IMR-90 (cell line): ENCODE data around the gene CDH3. TPM values are rescaled to one million over a fixed set of nuclear protein-coding genes. Genes with fewer than 3 reads are reported as not detected.

ENCODE experiments used
- ATAC-seq: fragments of 200-7000 bp; cut with Tn5 transposase; 2 replicates; pipeline ENCODE4 v1.9.1; 2020; ENCODE audit warnings: low read depth, mild to moderate bottlenecking, moderate library complexity
- BruUV-seq: library from RNA; stranded (reverse); fragments of 400-500 nt; replicated peaks from 2 replicates; lab custom pipeline; 2021; lab: Mats Ljungman, UMichigan
- CTCF ChIA-PET: fragments of 300-600 bp; formaldehyde crosslinking; extraction: SDS; loops from one replicate; lab custom pipeline; 2021; ENCODE audit warnings: antibody characterized with exemption; lab: Yijun Ruan, JAX
- POLR2A ChIA-PET: fragments of 300-600 bp; sonication (Branson Sonifier 250); formaldehyde crosslinking; loops from one replicate; lab custom pipeline; 2022; ENCODE audit warnings: antibody characterized with exemption; ENCODE audit not compliant: unreplicated experiment; lab: Charles Lee
- DNase-seq: peaks from one replicate; pipeline ENCODE4 v3.0.0; 2013
- H2AFZ ChIP-seq: replicated peaks from 2 replicates; pipeline ENCODE3; 2013; ENCODE audit warnings: low read length, mild to moderate bottlenecking; ENCODE audit not compliant: poor library complexity
- H2AK5ac ChIP-seq: 2 replicates; pipeline ENCODE4 v1.6.1; 2013; ENCODE audit warnings: low read depth, low read length, inconsistent platforms
- H2AK9ac ChIP-seq: replicated peaks from 2 replicates; pipeline ENCODE3; 2013; ENCODE audit warnings: mild to moderate bottlenecking, low read depth, low read length, moderate library complexity; ENCODE audit not compliant: poor library complexity
- H2BK120ac ChIP-seq: 2 replicates; pipeline ENCODE4 v1.6.1; 2013; ENCODE audit warnings: low read depth, low read length, inconsistent platforms
- H2BK15ac ChIP-seq: 3 replicates; pipeline ENCODE4 v1.6.1; 2013; ENCODE audit warnings: low read depth, low read length, inconsistent platforms
- H2BK20ac ChIP-seq: 2 replicates; pipeline ENCODE4 v1.6.1; 2013; ENCODE audit warnings: low read depth, mild to moderate bottlenecking, inconsistent platforms, low read length, moderate library complexity
- H2BK5ac ChIP-seq: 2 replicates; pipeline ENCODE4 v1.6.1; 2013; ENCODE audit warnings: mild to moderate bottlenecking, low read depth, low read length, inconsistent platforms; ENCODE audit not compliant: poor library complexity, severe bottlenecking
- H3K14ac ChIP-seq: replicated peaks from 2 replicates; pipeline ENCODE4 v1.6.1; 2013; ENCODE audit warnings: low read depth, low read length, inconsistent platforms
- H3K18ac ChIP-seq: 2 replicates; pipeline ENCODE4 v1.6.1; 2013; ENCODE audit warnings: low read depth, low read length, control low read depth
- H3K23ac ChIP-seq: 2 replicates; pipeline ENCODE4 v1.6.1; 2013; ENCODE audit warnings: low read depth, low read length, inconsistent platforms
- H3K27ac ChIP-seq: 2 replicates; pipeline ENCODE4 v1.5.1; 2013; ENCODE audit warnings: mild to moderate bottlenecking, control low read depth, low read length; ENCODE audit not compliant: insufficient read depth
- H3K27me3 ChIP-seq: 2 replicates; pipeline ENCODE4 v1.6.1; 2013; ENCODE audit warnings: low read length; ENCODE audit not compliant: control insufficient read depth, insufficient read depth
- H3K36me3 ChIP-seq: 2 replicates; pipeline ENCODE4 v1.6.1; 2013; ENCODE audit warnings: low read length, mixed read lengths; ENCODE audit not compliant: control insufficient read depth, insufficient read depth
- H3K4ac ChIP-seq: 2 replicates; pipeline ENCODE4 v1.6.1; 2013; ENCODE audit warnings: low read depth, low read length, inconsistent platforms
- H3K4me1 ChIP-seq: 2 replicates; pipeline ENCODE4 v1.6.1; 2013; ENCODE audit warnings: low read length, mixed read lengths; ENCODE audit not compliant: control insufficient read depth, insufficient read depth
- H3K4me2 ChIP-seq: 2 replicates; pipeline ENCODE4 v1.6.1; 2013; ENCODE audit warnings: low read depth, mild to moderate bottlenecking, control low read depth, low read length, moderate library complexity
- H3K4me3 ChIP-seq: 2 replicates; pipeline ENCODE4 v1.5.1; 2013; ENCODE audit warnings: low read depth, mild to moderate bottlenecking, control low read depth, low read length, moderate library complexity; ENCODE audit not compliant: insufficient read depth
- H3K56ac ChIP-seq: 2 replicates; pipeline ENCODE4 v1.6.1; 2013; ENCODE audit warnings: low read length, inconsistent platforms; ENCODE audit not compliant: insufficient read depth; ENCODE audit errors: extremely low read depth
- H3K79me1 ChIP-seq, 2 experiments: 2 replicates each; pipeline ENCODE4 v1.6.1; 2013; ENCODE audit warnings: low read length in 2 of 2, inconsistent platforms in 1 of 2, low read depth in 1 of 2
- H3K9ac ChIP-seq: 2 replicates; pipeline ENCODE4 v1.6.1; 2013; ENCODE audit warnings: low read depth, low read length, control low read depth
- H3K9me1 ChIP-seq: 2 replicates; pipeline ENCODE4 v1.6.1; 2013; ENCODE audit warnings: low read length, inconsistent platforms; ENCODE audit not compliant: insufficient read depth
- H3K9me3 ChIP-seq: 2 replicates; pipeline ENCODE4 v1.6.1; 2013; ENCODE audit warnings: low read length; ENCODE audit not compliant: control insufficient read depth, insufficient read depth
- H4K20me1 ChIP-seq: 2 replicates; pipeline ENCODE4 v1.6.1; 2013; ENCODE audit warnings: low read length, inconsistent platforms; ENCODE audit not compliant: insufficient read depth
- H4K5ac ChIP-seq: 2 replicates; pipeline ENCODE4 v1.6.1; 2013; ENCODE audit warnings: mild to moderate bottlenecking, low read depth, low read length, control low read depth
- H4K8ac ChIP-seq, 2 experiments: 2 replicates each; pipeline ENCODE4 v1.6.1; 2013; ENCODE audit warnings: low read depth in 2 of 2, low read length in 2 of 2, control low read depth in 1 of 2, inconsistent platforms in 1 of 2
- H4K91ac ChIP-seq: 2 replicates; pipeline ENCODE4 v1.6.1; 2013; ENCODE audit warnings: low read depth, low read length, inconsistent platforms; ENCODE audit not compliant: insufficient read depth
- BHLHE40 ChIP-seq: fragments of 150-350 bp; IDR thresholded peaks from 2 replicates; pipeline ENCODE4 v1.6.1; 2016; ENCODE audit warnings: mild to moderate bottlenecking, low read depth, low read length
- CEBPB ChIP-seq: IDR thresholded peaks from 2 replicates; pipeline ENCODE4 v1.6.1; 2012; ENCODE audit warnings: low read depth, low read length, improper control_type of control experiment
- CHD1 ChIP-seq: IDR thresholded peaks from 2 replicates; pipeline ENCODE4 v1.6.1; 2012; ENCODE audit warnings: low read depth, low read length, improper control_type of control experiment
- CTCF ChIP-seq: conservative IDR thresholded peaks from 2 replicates; pipeline ENCODE4 v1.5.1; 2012; ENCODE audit warnings: mild to moderate bottlenecking, low read depth, low read length, improper control_type of control experiment
- FOS ChIP-seq: fragments of 150-350 bp; IDR thresholded peaks from 2 replicates; pipeline ENCODE4 v1.6.1; 2016; ENCODE audit warnings: low read depth, low read length
- MAFK ChIP-seq: IDR thresholded peaks from 2 replicates; pipeline ENCODE4 v1.6.1; 2012; ENCODE audit warnings: low read depth, low read length, improper control_type of control experiment
- MAZ ChIP-seq: IDR thresholded peaks from 2 replicates; pipeline ENCODE4 v1.6.1; 2012; ENCODE audit warnings: low read depth, mild to moderate bottlenecking, low read length, improper control_type of control experiment, moderate library complexity, borderline replicate concordance
- MXI1 ChIP-seq: IDR thresholded peaks from 2 replicates; pipeline ENCODE4 v1.6.1; 2012; ENCODE audit warnings: low read depth, mild to moderate bottlenecking, low read length, moderate library complexity, borderline replicate concordance
- NFE2L2 ChIP-seq: fragments of 150-350 bp; IDR thresholded peaks from 2 replicates; pipeline ENCODE4 v1.6.1; 2016; ENCODE audit warnings: low read depth, mild to moderate bottlenecking, low read length
- POLR2A ChIP-seq: IDR thresholded peaks from 2 replicates; pipeline ENCODE4 v1.6.1; 2012; ENCODE audit warnings: mild to moderate bottlenecking, low read depth, low read length
- RAD21 ChIP-seq: IDR thresholded peaks from 2 replicates; pipeline ENCODE4 v1.6.1; 2012; ENCODE audit warnings: low read length, improper control_type of control experiment
- RCOR1 ChIP-seq: IDR thresholded peaks from 2 replicates; pipeline ENCODE4 v1.6.1; 2012; ENCODE audit warnings: mild to moderate bottlenecking, low read length, improper control_type of control experiment; ENCODE audit not compliant: insufficient replicate concordance
- RFX5 ChIP-seq: IDR thresholded peaks from 2 replicates; pipeline ENCODE4 v1.8.0; 2012; ENCODE audit warnings: low read depth, mild to moderate bottlenecking, low read length, moderate library complexity
- SMC3 ChIP-seq: fragments of 150-350 bp; IDR thresholded peaks from 2 replicates; pipeline ENCODE4 v1.6.1; 2016; ENCODE audit warnings: low read depth, mild to moderate bottlenecking, antibody characterized with exemption, low read length, moderate library complexity
- USF2 ChIP-seq: fragments of 150-350 bp; IDR thresholded peaks from 2 replicates; pipeline ENCODE4 v1.6.1; 2017; ENCODE audit warnings: mild to moderate bottlenecking, antibody characterized with exemption, low read length, low read depth
- WGBS, 2 experiments: methylation state at CpG; one replicate each; pipeline versions ENCODE4 v1.1.5 to v1.1.7; 2013; ENCODE audit warnings: missing lambda C conversion rate in 2 of 2; ENCODE audit not compliant: insufficient read length in 1 of 2; ENCODE audit errors: extremely low coverage in 2 of 2; 5-methylcytosine and 5-hydroxymethylcytosine counted together
- dilution Hi-C: fragments of 300-500 bp; cut with HindIII; formaldehyde crosslinking; loops from one replicate; pipeline ENCODE4 v1.14.3; 2018; ENCODE audit warnings: low sequenced_read_pairs; ENCODE audit not compliant: unreplicated experiment
- in situ Hi-C: fragments of 300-500 bp; cut with MboI; formaldehyde crosslinking; loops from 3 replicates; pipeline ENCODE4 v1.14.3; 2019; ENCODE audit warnings: low sequenced_read_pairs, inconsistent platforms, mixed read lengths
- intact Hi-C: fragments of 100-400 bp; cut with micrococcal nuclease; formaldehyde crosslinking; loops from 2 replicates; pipeline ENCODE4 v1.10.0; 2022
- polyA plus RNA-seq, 3 experiments: library from polyadenylated mRNA; depleted of rRNA; stranded (reverse); fragments of >200 nt; gene quantifications; 2 replicates each; pipeline ENCODE4 v1.2.3, GENCODE V29; 2012; ENCODE audit warnings: low replicate concordance in 1 of 3
- total RNA-seq: library from RNA; depleted of rRNA; stranded (reverse); fragments of >200 nt; gene quantifications from 2 replicates; pipeline ENCODE4 v1.2.3, GENCODE V29; 2012
- TF ChIP-seq, protein P1 (sequence below): fragments of 150-350 bp; IDR thresholded peaks from 2 replicates; pipeline ENCODE4 v1.6.1; 2016; ENCODE audit warnings: low read depth, mild to moderate bottlenecking, low read length, moderate library complexity, borderline replicate concordance

CDH3 gene
- total and polyA plus RNA-seq, 2 of the 4 experiments (the other 2 are of a cell fraction) = not detected

DNA sequence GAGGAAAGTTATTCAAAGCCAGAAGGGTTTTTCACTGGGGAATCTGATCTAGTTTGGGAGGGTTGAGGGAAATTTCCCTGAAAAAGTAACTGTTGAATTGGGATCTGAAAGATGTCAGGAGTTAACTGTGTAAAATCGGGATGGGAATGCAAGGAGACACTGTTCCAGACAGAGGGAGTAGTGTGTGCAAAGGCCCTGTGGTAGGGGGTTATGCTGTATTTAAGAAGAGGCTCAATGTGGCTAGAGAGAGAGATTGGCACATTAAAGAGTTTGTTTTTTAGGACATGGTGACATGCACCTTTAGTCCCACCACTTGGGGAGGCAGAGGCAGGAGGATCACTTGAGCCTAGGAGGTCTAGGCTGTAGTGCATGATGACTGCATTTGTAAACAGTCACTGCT, 16.9 kb downstream of the CDH3 start:
- H4K8ac ChIP-seq = no peak overlapping the region
- peaks cover 4% of the 10 kb centered on the region; the same call in 1 of the 2 replicates for H3K4me1 ChIP-seq
- no peak overlapping the region for H2BK5ac ChIP-seq
- peaks cover 2% of the 10 kb centered on the region; the same call in 1 of the 2 replicates for H3K27me3 ChIP-seq
- no peak overlapping the region for H3K18ac ChIP-seq
- no peak overlapping the region for H4K91ac ChIP-seq
- POLR2A ChIA-PET = no interaction called here
- H2BK120ac ChIP-seq = no peak overlapping the region
- no peak overlapping the region for H3K4ac ChIP-seq
- H3K36me3 ChIP-seq = no peaks in the 10 kb centered on the region
- H3K27ac ChIP-seq = no peak overlapping the region
- no peak overlapping the region for H3K23ac ChIP-seq
- no peak overlapping the region for H3K14ac ChIP-seq
- H2BK20ac ChIP-seq = no peak overlapping the region
- no peak overlapping the region for H3K56ac ChIP-seq
- H2AK5ac ChIP-seq = no peak overlapping the region
- no TSS peak for BruUV-seq
- H2BK15ac ChIP-seq = no peak overlapping the region
- H3K4me3 ChIP-seq = no peak overlapping the region
- WGBS, 2 experiments = 63% methylated on average over 1 of the region's 1 CpG; no CpG with 5 or more reads in 1 of the 2 experiments
- no peaks in the 10 kb centered on the region for H4K20me1 ChIP-seq
- dilution Hi-C loops = no loop called here
- ATAC-seq = no peak
- no peaks in the 10 kb centered on the region for H3K9me1 ChIP-seq
- TF ChIP-seq RAD21 (no peak), CEBPB (no peak), RCOR1 (no peak), SMC3 (no peak), NFE2L2 (no peak), USF2 (no peak), FOS (no peak), MAFK (no peak), MAZ (no peak), MXI1 (no peak), RFX5 (no peak), CTCF (no peak), BHLHE40 (no peak), CHD1 (no peak), POLR2A (no peak)
- TF ChIP-seq, protein P1, sequence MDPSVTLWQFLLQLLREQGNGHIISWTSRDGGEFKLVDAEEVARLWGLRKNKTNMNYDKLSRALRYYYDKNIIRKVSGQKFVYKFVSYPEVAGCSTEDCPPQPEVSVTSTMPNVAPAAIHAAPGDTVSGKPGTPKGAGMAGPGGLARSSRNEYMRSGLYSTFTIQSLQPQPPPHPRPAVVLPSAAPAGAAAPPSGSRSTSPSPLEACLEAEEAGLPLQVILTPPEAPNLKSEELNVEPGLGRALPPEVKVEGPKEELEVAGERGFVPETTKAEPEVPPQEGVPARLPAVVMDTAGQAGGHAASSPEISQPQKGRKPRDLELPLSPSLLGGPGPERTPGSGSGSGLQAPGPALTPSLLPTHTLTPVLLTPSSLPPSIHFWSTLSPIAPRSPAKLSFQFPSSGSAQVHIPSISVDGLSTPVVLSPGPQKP = no peak
- H3K9ac ChIP-seq = no peak overlapping the region
- no peaks in the 10 kb centered on the region for H3K79me1 ChIP-seq
- H2AK9ac ChIP-seq = no peak overlapping the region
- DNase-seq = no peak
- no peaks in the 10 kb centered on the region for H3K9me3 ChIP-seq
- CTCF ChIA-PET = no interaction called here
- H3K4me2 ChIP-seq = no peak overlapping the region
- no peak overlapping the region for H2AFZ ChIP-seq
- no peak overlapping the region for H4K5ac ChIP-seq
- in situ Hi-C loops = no loop called here
- intact Hi-C loops = no loop called here
